Body of pancreas (tissue), 4 donors: Measurements from ENCODE around the gene MC4R. TPM values are rescaled to one million over a fixed set of nuclear protein-coding genes. Genes with fewer than 3 reads are reported as not detected.

Experiments
- ATAC-seq: fragments of 150-250 bp; one replicate; pipeline ENCODE4 v1.9.1; 2016
- DNase-seq, 4 donors: peaks; one replicate each; pipeline ENCODE4 v3.0.0-alpha.2; 2019
- H3K27ac ChIP-seq, 4 donors: fragments of 200-600 bp; sonication (generic); 1 replicate in 3 of 4; 2 replicates in 1 of 4; pipeline versions ENCODE4 v1.5.1 to v1.6.1; 2016 to 2019; ENCODE audit warnings: mild to moderate bottlenecking in 1 of 4, mixed read lengths in 1 of 4, moderate library complexity in 1 of 4
- H3K27me3 ChIP-seq, 2 donors: fragments of 200-600 bp; sonication (generic); one replicate each; pipeline ENCODE4 v1.6.0; 2016; ENCODE audit warnings: mild to moderate bottlenecking in 1 of 2
- H3K36me3 ChIP-seq, 2 donors: fragments of 200-600 bp; sonication (generic); replicated peaks in 1 of 2; 2 replicates each; pipeline ENCODE4 v1.5.1; 2016; ENCODE audit warnings: low read depth in 2 of 2; ENCODE audit not compliant: insufficient read depth in 1 of 2
- H3K4me1 ChIP-seq: fragments of 200-600 bp; sonication (generic); one replicate; pipeline ENCODE4 v1.6.0; 2016
- H3K4me3 ChIP-seq, 2 donors: fragments of 200-600 bp; sonication (generic); 1 replicate in 1 of 2; 2 replicates in 1 of 2; pipeline ENCODE4 v1.5.1; 2016 to 2019
- H3K9me3 ChIP-seq, 3 donors: fragments of 200-600 bp; sonication (generic); 1 replicate in 2 of 3; 2 replicates in 1 of 3; pipeline ENCODE4 v1.5.1; 2016
- CTCF ChIP-seq, 7 experiments: fragments of 450-650 bp in 4 of 7; fragments of 200-600 bp in 3 of 7; sonication (generic) in 3 of 7; IDR thresholded peaks; one replicate each; pipeline ENCODE4 v1.5.1; 2016 to 2019; ENCODE audit warnings: antibody characterized with exemption in 7 of 7
- POLR2A ChIP-seq, 3 donors: fragments of 450-650 bp; IDR thresholded peaks; one replicate each; pipeline ENCODE4 v1.6.1; 2016; ENCODE audit warnings: antibody characterized with exemption in 3 of 3, mild to moderate bottlenecking in 2 of 3
- whole genome bisulfite sequencing, 2 donors: methylation state at CpG; one replicate each; pipeline ENCODE4 v1.1.5; 2017; 5-methylcytosine and 5-hydroxymethylcytosine counted together
- intact Hi-C: fragments of 100-400 bp; cut with DNase I; formaldehyde crosslinking; loops from one replicate; pipeline ENCODE4 v1.15.1; 2023
- total RNA-seq, 2 donors: library from RNA; depleted of rRNA; stranded (reverse); fragments of >200 nt; gene quantifications; one replicate each; pipeline ENCODE4 v1.1.0, GENCODE V29; 2016

The MC4R gene
- total RNA-seq, 2 donors from 2014 or later: not detected

- H3K4me3 ChIP-seq: no peak overlapping the region
- no peak for ATAC-seq
- no peak overlapping the region for H3K27ac ChIP-seq
- TF ChIP-seq CTCF (IDR thresholded peaks at IDR 0.05) (no peak), POLR2A (IDR thresholded peaks at IDR 0.05) (no peak)
- H3K4me1 ChIP-seq: no peaks in the 10 kb centered on the region
- intact Hi-C loops: no loop called here
- no peaks in the 10 kb centered on the region for H3K36me3 ChIP-seq
- H3K9me3 ChIP-seq: no peaks in the 10 kb centered on the region
- H3K27me3 ChIP-seq: no peaks in the 10 kb centered on the region
- no peak for DNase-seq
Measured at GRCh38 chr18:60329131-60329530, 43.4 kb downstream of the MC4R start.

- TF ChIP-seq POLR2A (IDR thresholded peaks at IDR 0.05): no peak
- TF ChIP-seq CTCF (IDR thresholded peaks at IDR 0.05): no peak
- intact Hi-C loops: no loop called here
- no peak overlapping the region for H3K4me3 ChIP-seq
- H3K4me1 ChIP-seq: no peaks in the 10 kb centered on the region
- H3K27me3 ChIP-seq: no peaks in the 10 kb centered on the region
- no peak for ATAC-seq
- no peak for DNase-seq
- no peak overlapping the region for H3K27ac ChIP-seq
- H3K36me3 ChIP-seq: no peaks in the 10 kb centered on the region
- 71 to 72% methylated on average over 2 of the region's 2 CpGs for WGBS, 2 donors
- H3K9me3 ChIP-seq: no peaks in the 10 kb centered on the region
Measured at GRCh38 chr18:60327880-60328279, 44.7 kb downstream of the MC4R start.

GRCh38 chr18:60322591-60322990, 50.0 kb downstream of the MC4R start:
- no peaks in the 10 kb centered on the region for H3K4me1 ChIP-seq
- no peak overlapping the region for H3K4me3 ChIP-seq
- no peak for ATAC-seq
- no peak overlapping the region for H3K27ac ChIP-seq
- intact Hi-C loops: no loop called here
- H3K9me3 ChIP-seq: peaks cover 0 to 5% (median 0%) of the 10 kb centered on the region in 3 donors
- no peaks in the 10 kb centered on the region for H3K36me3 ChIP-seq
- TF ChIP-seq CTCF (IDR thresholded peaks at IDR 0.05) (no peak), POLR2A (IDR thresholded peaks at IDR 0.05) (no peak)
- no peaks in the 10 kb centered on the region for H3K27me3 ChIP-seq
- no peak for DNase-seq
